Natural killer cell treated with Interleukin-12 subunit alpha and Interleukin-12 subunit beta and Interleukin-15 and Interleukin-18, amount 100 ng/mL, for 72 hours (primary cell): Measurements from ENCODE around the gene ABCC5. TPM values are rescaled to one million over a fixed set of nuclear protein-coding genes. Genes with fewer than 3 reads are reported as not detected.
"Not testable (repeated sequence)": the region's sequence is repeated elsewhere in the genome, so short reads cannot be mapped to it uniquely, and the experiment has no call there.

Source experiments
- ATAC-seq, 2 donors: fragments of 150-1000 bp; cut with Tn5 transposase in 1 of 2; sonication (Bioruptor Pico), chemical (Tn5 transposase) in 1 of 2; 2 replicates each; pipeline ENCODE4 v1.10.0; 2021
- DNase-seq: peaks from one replicate; pipeline ENCODE4 v3.0.0; 2022; ENCODE audit warnings: low spot score
- H3K27ac Mint-ChIP-seq, 2 donors: 1 replicate in 1 of 2; 2 replicates in 1 of 2; pipeline ENCODE4 v1.8.0; 2022; ENCODE audit warnings: mixed read lengths in 2 of 2, mild to moderate bottlenecking in 1 of 2, moderate library complexity in 1 of 2
- H3K27me3 Mint-ChIP-seq, 2 donors: 1 replicate in 1 of 2; 2 replicates in 1 of 2; pipeline ENCODE4 v1.8.0; 2022; ENCODE audit warnings: mixed read lengths in 2 of 2
- H3K36me3 Mint-ChIP-seq: one replicate; pipeline ENCODE4 v1.8.0; 2022; ENCODE audit warnings: mixed read lengths
- H3K4me1 Mint-ChIP-seq, 2 donors: 1 replicate in 1 of 2; 2 replicates in 1 of 2; pipeline ENCODE4 v1.8.0; 2022; ENCODE audit warnings: low read depth in 2 of 2, mixed read lengths in 2 of 2, mild to moderate bottlenecking in 1 of 2
- H3K4me3 Mint-ChIP-seq: one replicate; pipeline ENCODE4 v1.8.0; 2022; ENCODE audit warnings: mixed read lengths
- H3K9me3 Mint-ChIP-seq: 2 replicates; pipeline ENCODE4 v1.8.0; 2022; ENCODE audit warnings: mixed read lengths
- total RNA-seq, 2 donors: library from RNA; stranded (reverse); gene quantifications; one replicate each; pipeline ENCODE4 v1.2.3, GENCODE V29; 2022

Gene ABCC5
- total RNA-seq, 2 donors from 2014 or later: 16.3 to 33.6 TPM

DNA sequence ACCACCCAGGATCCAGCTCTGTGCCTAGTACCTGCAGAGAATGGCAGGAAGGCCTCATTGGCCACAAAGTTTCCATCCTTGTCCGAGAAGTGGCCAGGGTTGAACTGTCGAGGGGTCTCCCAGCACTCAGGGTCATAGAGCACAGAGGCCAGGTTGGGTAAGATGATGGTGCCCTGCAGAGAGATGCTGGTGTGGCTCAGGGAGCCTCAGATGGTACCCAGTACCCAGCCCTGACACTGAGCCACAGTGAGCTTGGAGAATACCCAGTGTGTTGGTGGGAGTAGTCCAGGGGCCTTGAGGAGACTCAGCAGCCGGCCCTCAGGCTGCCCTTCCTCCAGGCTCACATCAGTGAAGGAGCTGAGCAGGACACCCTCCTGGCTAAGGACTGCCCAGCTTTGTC lies 121.5 kb downstream of the ABCC5 start:
- no peak overlapping the region for H3K27ac Mint-ChIP-seq
- ATAC-seq (no peak), DNase-seq (no peak)
- H3K4me1 Mint-ChIP-seq: no peaks in the 10 kb centered on the region
- H3K27me3 Mint-ChIP-seq: peaks cover 7 to 15% of the 10 kb centered on the region in 2 donors
- H3K9me3 Mint-ChIP-seq: no peaks in the 10 kb centered on the region
- no peak overlapping the region for H3K4me3 Mint-ChIP-seq
- no peaks in the 10 kb centered on the region for H3K36me3 Mint-ChIP-seq

DNA sequence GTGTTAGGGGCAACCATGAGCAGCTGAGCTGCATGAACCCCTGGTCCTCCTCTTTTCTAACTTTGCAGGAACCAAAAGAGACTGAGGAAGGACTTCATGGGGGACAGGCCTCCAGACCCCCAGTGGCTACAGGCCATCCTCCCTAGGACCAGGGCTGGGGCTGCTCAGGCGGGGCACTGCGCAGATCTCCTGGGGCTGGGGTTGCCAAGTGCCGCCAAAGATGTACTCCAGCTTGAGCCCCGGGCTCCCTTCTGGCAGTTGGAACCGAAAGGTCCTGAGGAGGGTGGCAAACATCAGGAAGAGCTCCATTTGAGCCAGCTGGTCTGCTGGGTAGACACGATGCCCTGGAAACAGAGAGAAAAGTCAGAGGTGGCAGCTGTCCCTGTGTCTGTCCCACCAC lies 121.9 kb downstream of the ABCC5 start:
- DNase-seq: no peak
- H3K27me3 Mint-ChIP-seq: peaks cover 7 to 15% of the 10 kb centered on the region in 2 donors
- no peak overlapping the region for H3K4me3 Mint-ChIP-seq
- H3K36me3 Mint-ChIP-seq: no peaks in the 10 kb centered on the region
- H3K27ac Mint-ChIP-seq: no peak overlapping the region
- no peaks in the 10 kb centered on the region for H3K9me3 Mint-ChIP-seq
- no peak for ATAC-seq
- H3K4me1 Mint-ChIP-seq: no peaks in the 10 kb centered on the region

DNA sequence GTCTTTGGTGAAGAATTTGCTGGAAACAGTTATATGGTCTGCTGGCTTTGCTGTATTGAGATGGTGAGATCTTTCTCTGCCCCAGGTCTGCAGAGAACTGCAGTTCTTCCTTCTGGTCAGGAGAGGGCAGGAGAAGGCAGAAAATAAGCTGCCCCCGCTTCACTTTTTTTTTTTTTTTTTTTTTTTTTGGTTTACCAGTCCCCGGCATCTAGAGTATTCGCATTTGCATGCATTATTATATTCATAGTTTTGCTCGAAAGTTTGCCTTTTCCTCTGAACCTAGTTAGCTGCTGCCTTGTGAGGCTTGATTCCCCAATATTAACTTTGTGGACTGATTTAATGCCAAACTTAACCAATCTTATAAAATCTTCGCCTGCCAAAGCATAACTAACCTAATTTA lies 122.4 kb downstream of the ABCC5 start:
- Mint-ChIP-seq H3K4me3 (no peak overlapping the region), H3K9me3 (no peaks in the 10 kb centered on the region), H3K36me3 (no peaks in the 10 kb centered on the region), H3K27me3 (peaks cover 4 to 13% of the 10 kb centered on the region in 2 donors), H3K4me1 (no peaks in the 10 kb centered on the region), H3K27ac (no peak overlapping the region)
- DNase-seq (no peak), ATAC-seq (peak; percentile 65 to 70)

DNA sequence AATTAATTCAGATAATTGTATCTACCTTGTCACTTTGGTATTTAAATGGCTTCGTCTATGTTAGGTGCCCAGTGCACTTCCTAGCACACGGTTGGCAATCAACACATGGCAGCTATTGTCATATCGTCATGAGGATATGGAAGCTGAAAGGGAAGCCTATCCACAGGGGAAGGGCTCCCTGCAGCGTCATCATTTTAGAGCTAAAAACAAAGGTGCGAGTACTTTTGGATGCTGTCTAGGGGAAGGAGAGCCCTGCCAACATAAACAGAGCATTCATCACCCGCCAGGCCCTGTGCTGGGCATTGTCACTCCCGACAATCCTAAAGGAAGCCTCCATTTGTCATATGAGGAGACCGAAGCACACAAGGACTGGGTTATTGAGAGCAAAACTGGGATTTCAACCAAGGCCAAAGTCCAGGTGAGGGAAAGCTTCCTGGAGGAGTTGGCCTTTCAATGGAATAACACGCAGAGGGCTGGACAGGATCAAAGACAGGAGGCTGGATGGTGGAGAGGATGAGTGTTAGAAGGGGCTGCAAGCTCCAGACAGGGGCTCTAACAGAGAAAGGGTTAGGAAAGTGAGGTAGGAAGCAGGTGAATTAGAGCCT lies 125.0 kb downstream of the ABCC5 start:
- DNase-seq (no peak), ATAC-seq (no peak)
- peaks cover 8 to 16% of the 10 kb centered on the region in 2 donors for H3K27me3 Mint-ChIP-seq
- no peaks in the 10 kb centered on the region for H3K9me3 Mint-ChIP-seq
- H3K4me1 Mint-ChIP-seq: no peaks in the 10 kb centered on the region
- no peak overlapping the region for H3K4me3 Mint-ChIP-seq
- no peak overlapping the region for H3K27ac Mint-ChIP-seq
- H3K36me3 Mint-ChIP-seq: no peaks in the 10 kb centered on the region

DNA sequence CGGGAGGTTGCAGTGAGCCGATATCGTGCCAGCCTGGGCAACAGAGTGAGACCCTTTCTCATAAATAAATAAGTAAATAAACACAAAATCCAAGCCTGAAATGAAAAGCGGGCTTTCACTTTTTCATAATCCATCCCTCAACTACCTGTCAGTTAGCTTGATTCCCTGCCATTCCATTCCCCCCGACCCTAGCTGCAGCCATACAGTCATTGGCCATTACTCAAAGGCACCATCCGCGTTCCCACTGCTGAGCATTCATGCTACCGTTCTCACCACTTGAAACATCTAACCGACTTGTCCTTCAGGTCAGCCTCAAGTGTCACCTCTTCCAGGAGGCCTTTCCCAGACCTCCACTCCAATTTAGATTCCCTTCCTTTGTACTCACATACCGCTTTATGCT lies 131.9 kb downstream of the ABCC5 start:
- DNase-seq (no peak), ATAC-seq (no peak)
- no peaks in the 10 kb centered on the region for H3K9me3 Mint-ChIP-seq
- H3K4me3 Mint-ChIP-seq: peak overlapping the region; percentile 77
- peak overlapping the region; percentile 52 to 56 for H3K27ac Mint-ChIP-seq
- peaks cover 23 to 29% of the 10 kb centered on the region in 2 donors for H3K4me1 Mint-ChIP-seq
- H3K27me3 Mint-ChIP-seq: peaks cover 5 to 8% of the 10 kb centered on the region in 2 donors
- no peaks in the 10 kb centered on the region for H3K36me3 Mint-ChIP-seq

DNA sequence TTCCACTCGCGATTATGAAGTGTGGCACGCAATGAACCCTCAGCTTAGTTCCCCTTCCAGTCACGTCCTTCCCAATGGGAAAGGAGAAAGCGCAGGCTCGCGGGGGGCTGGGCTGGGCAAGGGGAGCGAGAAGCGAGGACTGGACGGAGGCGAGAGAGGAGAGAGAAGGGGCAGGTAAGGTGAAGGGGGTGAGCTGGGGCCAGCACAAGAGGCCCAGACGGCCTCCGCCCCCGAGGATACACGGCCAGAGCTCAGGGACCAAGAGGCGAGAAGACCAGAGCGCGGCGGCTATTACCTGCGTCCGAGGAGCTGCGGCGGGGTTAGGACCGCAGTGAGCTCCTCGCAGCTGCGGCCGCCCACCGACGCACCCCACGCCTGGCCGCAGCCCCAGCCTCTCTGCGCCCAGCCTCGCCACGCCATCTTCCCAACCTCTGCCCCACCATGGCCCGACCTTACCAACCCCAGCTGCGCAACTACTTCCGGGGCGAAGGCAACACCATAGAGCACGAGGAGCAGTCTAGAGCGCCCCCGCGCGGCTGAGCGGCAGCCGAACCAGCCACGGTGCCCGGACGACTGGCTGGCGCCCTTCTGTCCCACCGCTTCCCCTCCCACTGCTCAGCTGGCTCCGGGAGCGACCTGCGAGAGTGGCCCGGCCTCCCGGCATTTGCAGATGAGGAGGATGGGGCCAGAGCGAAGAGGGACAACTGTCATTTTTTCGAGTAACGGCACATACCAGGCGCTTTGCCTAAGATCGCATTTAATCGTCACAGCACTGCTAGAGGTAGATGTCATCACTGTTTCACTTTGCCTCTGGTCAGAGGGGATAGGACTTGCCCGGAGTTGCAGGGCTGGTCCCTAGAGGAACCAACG lies 133.0 kb downstream of the ABCC5 start, which contains the start of gene PARL:
PARL (minus strand) TSS at position 454 of the 870 bp plus-strand sequence; CDS start at position 420, 34 bp downstream.
- H3K27me3 Mint-ChIP-seq: peaks cover 3% of the 10 kb centered on the region in 2 donors
- peak; percentile 100 for ATAC-seq
- peak; percentile 96 for DNase-seq

DNA sequence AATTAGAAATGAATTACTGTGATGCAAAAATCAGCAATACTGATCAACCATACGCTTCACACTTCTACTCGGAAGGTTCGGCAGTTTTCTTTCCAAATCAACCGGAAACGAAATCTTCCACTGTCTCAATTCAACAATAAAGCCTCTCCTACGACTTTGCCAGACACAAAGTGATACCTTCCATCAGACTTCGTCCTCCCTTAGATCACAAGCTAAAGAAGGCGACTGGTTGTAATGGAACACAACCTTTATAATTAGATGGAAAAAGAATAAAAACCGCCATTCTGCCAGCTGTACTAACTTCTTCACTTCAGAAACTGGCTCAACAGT lies 133.6 kb downstream of the ABCC5 start:
- Mint-ChIP-seq H3K27ac (peak overlapping the region; percentile 83 to 90), H3K9me3 (no peaks in the 10 kb centered on the region), H3K27me3 (no peaks in the 10 kb centered on the region), H3K4me1 (peaks cover 25 to 29% of the 10 kb centered on the region in 2 donors), H3K36me3 (no peaks in the 10 kb centered on the region), H3K4me3 (peak overlapping the region; percentile 91)
- ATAC-seq (no peak), DNase-seq (no peak)

More for the DNA sequence above, 133.0 kb downstream of the ABCC5 start, which contains the start of gene PARL:
- Mint-ChIP-seq H3K27ac (peak within 1 kb of the TSS; percentile 83 to 90), H3K9me3 (no peaks in the 10 kb centered on the region), H3K4me1 (peaks cover 23 to 29% of the 10 kb centered on the region in 2 donors), H3K36me3 (no peaks in the 10 kb centered on the region), H3K4me3 (peak within 1 kb of the TSS; percentile 91)

DNA sequence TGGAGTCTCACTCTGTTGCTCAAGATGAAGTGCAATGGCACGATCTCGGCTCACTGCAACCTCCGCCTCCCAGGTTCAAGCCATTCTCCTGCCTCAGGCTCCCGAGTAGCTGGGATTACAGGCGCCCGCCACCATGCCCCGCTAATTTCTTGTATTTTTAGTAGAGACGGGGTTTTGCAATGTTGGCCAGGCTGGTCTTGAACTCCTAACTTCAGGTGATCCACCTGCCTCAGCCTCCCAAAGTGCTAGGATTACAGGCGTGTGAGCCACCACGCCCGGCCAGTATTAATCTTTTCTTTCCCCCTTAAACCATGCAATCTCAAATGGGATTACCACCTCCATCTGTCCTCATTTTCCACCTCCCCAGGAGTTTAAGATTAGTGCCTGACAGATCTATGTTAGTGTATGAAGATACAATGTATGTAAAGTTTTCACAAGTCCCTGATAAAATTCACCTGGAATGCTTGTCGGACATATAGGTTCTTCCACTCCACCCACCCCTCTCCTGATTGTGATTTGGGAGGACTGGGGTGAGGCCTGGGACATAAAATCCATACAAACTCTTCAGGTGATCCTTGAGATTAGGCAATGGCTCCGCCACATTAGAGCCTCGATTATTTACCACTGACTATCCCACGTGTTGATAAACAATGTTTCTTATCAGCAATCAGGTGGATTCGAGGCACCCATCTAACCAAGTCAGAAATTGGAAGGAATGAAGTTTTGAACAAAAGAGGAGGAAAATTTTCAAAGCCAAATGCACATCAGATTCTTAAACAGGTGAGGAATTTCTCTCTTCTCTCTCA lies 134.2 kb downstream of the ABCC5 start:
- H3K27ac Mint-ChIP-seq: peak overlapping the region; percentile 83 to 90
- no peaks in the 10 kb centered on the region for H3K9me3 Mint-ChIP-seq
- H3K27me3 Mint-ChIP-seq: no peaks in the 10 kb centered on the region
- ATAC-seq (no peak), DNase-seq (no peak)
- no peaks in the 10 kb centered on the region for H3K36me3 Mint-ChIP-seq
- peaks cover 29 to 30% of the 10 kb centered on the region in 2 donors for H3K4me1 Mint-ChIP-seq
- peak overlapping the region; percentile 91 for H3K4me3 Mint-ChIP-seq

DNA sequence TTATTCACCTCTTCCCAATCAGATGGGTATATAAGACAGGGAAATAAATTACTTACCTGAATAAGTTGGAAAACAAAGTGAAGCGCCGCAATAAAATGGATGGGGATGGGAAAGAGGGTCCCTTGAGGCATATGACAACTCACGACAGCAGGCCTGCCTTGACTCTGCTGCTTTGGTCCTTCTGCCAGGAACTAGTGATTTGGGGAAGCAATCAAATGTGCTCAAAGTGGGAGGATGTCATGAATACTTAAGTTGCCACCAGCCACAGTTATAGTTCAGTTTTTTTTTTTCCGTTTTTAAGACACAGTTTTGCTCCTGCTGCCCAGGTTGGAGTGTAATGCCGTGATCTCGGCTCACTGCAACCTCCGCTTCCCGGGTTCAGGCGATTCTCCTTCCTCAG lies 137.6 kb downstream of the ABCC5 start:
- Mint-ChIP-seq H3K27ac (no peak overlapping the region), H3K36me3 (no peaks in the 10 kb centered on the region), H3K4me1 (peaks cover 33 to 36% of the 10 kb centered on the region in 2 donors)

DNA sequence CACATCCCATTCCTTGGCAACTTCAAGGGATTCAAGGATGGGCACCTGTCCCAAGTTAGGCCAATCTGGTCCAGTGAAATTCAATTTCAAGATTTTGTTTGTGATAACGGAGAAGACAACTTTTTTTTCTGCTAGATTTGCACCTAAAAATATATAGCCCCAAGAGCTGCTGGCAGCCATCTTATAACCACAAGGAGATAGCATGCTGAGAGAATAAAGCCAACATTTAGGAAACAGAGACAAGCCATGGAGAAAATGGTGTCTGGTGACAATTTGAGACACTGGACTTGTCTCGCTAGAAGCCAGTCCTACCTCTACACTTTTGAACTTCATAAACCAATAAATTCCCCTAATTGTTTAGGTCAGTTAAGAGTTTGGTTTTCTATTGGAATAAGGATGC lies 138.4 kb downstream of the ABCC5 start:
- Mint-ChIP-seq H3K36me3 (no peaks in the 10 kb centered on the region), H3K4me3 (no peak overlapping the region), H3K9me3 (no peaks in the 10 kb centered on the region), H3K27ac (no peak overlapping the region), H3K4me1 (peaks cover 28 to 31% of the 10 kb centered on the region in 2 donors), H3K27me3 (no peaks in the 10 kb centered on the region)
- DNase-seq (no peak), ATAC-seq (no peak)

More for the DNA sequence above, 137.6 kb downstream of the ABCC5 start:
- H3K4me3 Mint-ChIP-seq: no peak overlapping the region
- ATAC-seq (no peak), DNase-seq (no peak)
- H3K27me3 Mint-ChIP-seq: no peaks in the 10 kb centered on the region
- no peaks in the 10 kb centered on the region for H3K9me3 Mint-ChIP-seq

DNA sequence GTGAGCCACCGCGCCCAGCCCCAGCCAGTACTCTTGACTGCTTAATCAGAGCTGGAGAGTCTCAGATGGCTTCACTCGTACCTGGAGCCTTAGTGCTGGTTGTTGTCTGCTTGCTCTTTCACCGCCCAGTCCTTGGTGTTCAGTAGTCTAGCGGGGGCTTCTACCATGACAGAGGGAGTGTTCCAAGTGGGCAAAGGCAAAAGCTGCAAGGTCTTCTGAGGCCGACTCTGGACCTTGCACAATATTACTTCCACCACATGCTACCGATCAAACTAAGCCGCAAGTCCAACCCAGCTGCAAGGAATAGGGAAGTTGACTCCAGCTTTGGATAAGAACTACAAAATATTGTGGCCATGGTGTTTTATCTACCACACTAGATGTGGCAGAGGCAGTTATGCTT lies 139.6 kb downstream of the ABCC5 start:
- H3K4me1 Mint-ChIP-seq: peaks cover 16 to 25% of the 10 kb centered on the region in 2 donors
- no peaks in the 10 kb centered on the region for H3K27me3 Mint-ChIP-seq
- DNase-seq (no peak), ATAC-seq (peak in 1 of 2 donors; percentile 68)
- H3K36me3 Mint-ChIP-seq: no peaks in the 10 kb centered on the region
- no peaks in the 10 kb centered on the region for H3K9me3 Mint-ChIP-seq
- no peak overlapping the region for H3K27ac Mint-ChIP-seq
- H3K4me3 Mint-ChIP-seq: no peak overlapping the region

DNA sequence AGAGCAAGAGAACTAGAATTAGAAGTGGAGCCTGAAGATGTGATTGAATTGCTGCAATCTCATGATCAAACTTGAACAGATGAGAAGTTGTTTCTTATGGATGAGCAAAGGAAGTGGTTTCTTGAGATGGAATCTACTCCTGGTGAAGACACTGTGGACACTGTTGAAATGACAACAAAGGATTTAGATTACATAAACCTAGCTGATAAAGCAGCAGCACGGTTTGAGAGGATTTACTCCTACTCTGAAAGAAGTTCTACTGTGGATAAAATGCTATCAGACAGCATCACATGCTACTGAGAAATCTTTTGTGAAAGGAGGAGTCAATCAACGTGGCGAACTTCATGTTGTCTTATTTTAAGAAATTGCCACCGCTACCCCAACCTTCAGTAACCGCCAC lies 140.5 kb downstream of the ABCC5 start:
- H3K4me1 Mint-ChIP-seq: peaks cover 15 to 27% of the 10 kb centered on the region in 2 donors
- H3K9me3 Mint-ChIP-seq, H3K4me3 Mint-ChIP-seq, H3K27me3 Mint-ChIP-seq, DNase-seq, ATAC-seq, H3K36me3 Mint-ChIP-seq: not testable (repeated sequence)
- H3K27ac Mint-ChIP-seq: peak overlapping the region; percentile 59 to 80

DNA sequence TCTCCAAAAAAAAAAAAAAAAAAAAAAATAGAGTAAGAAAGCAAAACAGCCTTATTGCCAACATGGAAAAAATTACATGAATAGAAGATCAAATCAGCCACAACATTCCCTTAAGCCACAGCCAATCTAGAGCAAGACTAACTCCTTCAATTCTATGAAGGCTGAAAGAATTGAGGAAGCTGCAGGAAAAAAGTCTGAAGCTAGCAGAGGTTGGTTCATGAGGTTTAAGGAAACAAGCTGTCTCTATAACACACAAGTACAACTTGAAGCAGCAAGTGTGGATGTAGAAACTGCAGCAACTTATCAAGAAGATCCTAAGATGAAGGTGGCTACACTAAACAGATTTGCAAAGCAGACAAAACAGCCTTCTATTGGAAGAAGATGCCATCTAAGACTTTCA lies 142.3 kb downstream of the ABCC5 start:
- Mint-ChIP-seq H3K4me1 (peaks cover 23 to 35% of the 10 kb centered on the region in 2 donors), H3K27me3 (no peaks in the 10 kb centered on the region), H3K36me3 (no peaks in the 10 kb centered on the region), H3K4me3 (no peak overlapping the region), H3K27ac (no peak overlapping the region), H3K9me3 (no peaks in the 10 kb centered on the region)
- DNase-seq: no peak
- ATAC-seq: no peak
